22Rv1 (cell line): ENCODE data around the gene B3GAT2.
A peak's percentile ranks its signal among the peaks of the same experiment; 100 is the strongest.

Source experiments
- H3K27ac ChIP-seq: fragments of 450-650 bp; 2 replicates; pipeline ENCODE4 v1.5.1; 2017
- ZFX ChIP-seq: fragments of 450-650 bp; IDR thresholded peaks from 2 replicates; pipeline ENCODE4 v1.6.1; 2017; ENCODE audit warnings: antibody characterized with exemption, borderline replicate concordance
- TF ChIP-seq, protein P1 (sequence below): fragments of 450-650 bp; IDR thresholded peaks from 2 replicates; pipeline ENCODE4 v1.5.1; 2017; ENCODE audit warnings: mild to moderate bottlenecking

The B3GAT2 gene

DNA sequence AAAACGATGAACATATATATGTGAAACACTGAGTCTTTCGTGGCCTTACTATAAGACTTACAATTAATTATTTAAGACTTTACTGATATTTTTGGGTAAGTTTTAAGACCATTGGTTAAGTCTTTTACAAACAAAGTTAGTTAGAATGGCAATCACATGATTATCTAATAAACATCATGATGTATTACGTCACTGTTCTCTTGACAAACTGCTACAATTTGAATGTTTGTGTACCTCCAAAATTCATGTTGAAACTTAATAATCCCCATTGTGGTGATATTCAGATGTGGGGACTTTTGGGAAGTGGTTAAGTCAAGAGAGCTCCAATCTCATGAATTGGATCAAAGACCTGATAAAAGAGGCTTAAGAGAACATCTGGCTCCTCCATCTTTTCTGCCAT, 25.9 kb upstream of the B3GAT2 start:
- TF ChIP-seq, protein P1, sequence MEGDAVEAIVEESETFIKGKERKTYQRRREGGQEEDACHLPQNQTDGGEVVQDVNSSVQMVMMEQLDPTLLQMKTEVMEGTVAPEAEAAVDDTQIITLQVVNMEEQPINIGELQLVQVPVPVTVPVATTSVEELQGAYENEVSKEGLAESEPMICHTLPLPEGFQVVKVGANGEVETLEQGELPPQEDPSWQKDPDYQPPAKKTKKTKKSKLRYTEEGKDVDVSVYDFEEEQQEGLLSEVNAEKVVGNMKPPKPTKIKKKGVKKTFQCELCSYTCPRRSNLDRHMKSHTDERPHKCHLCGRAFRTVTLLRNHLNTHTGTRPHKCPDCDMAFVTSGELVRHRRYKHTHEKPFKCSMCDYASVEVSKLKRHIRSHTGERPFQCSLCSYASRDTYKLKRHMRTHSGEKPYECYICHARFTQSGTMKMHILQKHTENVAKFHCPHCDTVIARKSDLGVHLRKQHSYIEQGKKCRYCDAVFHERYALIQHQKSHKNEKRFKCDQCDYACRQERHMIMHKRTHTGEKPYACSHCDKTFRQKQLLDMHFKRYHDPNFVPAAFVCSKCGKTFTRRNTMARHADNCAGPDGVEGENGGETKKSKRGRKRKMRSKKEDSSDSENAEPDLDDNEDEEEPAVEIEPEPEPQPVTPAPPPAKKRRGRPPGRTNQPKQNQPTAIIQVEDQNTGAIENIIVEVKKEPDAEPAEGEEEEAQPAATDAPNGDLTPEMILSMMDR = no peak
- no peak for TF ChIP-seq ZFX
- H3K27ac ChIP-seq = no peak overlapping the region

DNA sequence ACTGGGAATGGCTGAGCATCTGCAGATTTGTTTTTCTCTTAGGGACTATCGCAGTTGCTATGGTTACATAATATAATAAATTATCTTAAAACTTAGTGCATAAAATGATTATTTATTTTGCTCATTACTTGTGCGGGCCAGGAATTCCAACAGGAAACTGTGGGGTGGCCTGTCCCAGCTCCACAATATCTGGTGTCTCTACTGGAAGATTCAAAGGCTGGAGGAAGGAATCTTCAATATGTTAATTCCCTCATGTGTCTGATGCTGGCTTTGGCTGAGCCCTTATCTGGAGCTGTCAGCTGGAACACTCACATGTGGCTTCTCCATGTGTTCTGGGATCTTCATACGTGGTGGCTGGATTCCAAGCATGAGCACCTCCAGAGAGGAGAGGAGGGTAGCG, 23.9 kb upstream of the B3GAT2 start:
- TF ChIP-seq, protein P1 = no peak
- no peak for TF ChIP-seq ZFX

DNA sequence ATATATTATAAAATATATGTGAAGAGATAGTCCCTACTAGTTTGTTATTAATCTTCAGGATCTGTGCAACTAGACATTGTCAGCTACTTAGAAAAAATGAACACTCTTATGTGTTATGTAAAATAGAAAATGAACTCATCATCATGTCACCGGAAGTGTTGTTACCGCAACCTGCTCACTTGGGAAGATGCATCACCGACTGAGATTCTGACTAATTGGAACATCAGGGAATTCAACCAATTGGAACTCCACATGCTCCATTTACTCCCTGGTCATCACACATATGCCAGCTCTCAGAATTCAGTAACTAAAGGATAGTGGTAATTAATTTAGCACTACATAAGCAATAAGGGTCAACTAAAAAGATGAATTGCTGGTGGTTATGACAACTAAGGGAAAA, 16.7 kb upstream of the B3GAT2 start:
- no peak for TF ChIP-seq ZFX
- TF ChIP-seq, protein P1 = no peak
- H3K27ac ChIP-seq = no peak overlapping the region

More for the DNA sequence above, 23.9 kb upstream of the B3GAT2 start:
- H3K27ac ChIP-seq = no peak overlapping the region

DNA sequence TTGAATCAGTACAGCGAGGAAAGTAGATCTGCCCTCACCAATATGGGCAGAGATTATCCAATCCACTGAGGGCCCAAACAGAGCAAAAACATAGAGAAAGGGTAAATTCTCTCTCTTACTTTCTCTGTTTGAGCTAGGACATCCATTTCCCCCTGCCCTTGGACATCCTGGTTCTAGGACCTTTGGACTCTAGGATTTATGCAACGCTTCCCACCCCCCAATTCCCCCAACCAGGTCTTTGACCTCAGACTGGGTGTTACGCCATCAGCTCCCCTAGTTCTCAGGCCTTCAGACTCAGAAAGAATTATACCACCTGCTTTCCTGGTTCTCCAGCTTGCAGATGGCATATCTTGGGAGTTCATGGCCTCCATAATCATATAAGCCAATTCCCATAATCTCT, 10.2 kb upstream of the B3GAT2 start:
- no peak overlapping the region for H3K27ac ChIP-seq
- TF ChIP-seq ZFX = no peak
- TF ChIP-seq, protein P1 = no peak

DNA sequence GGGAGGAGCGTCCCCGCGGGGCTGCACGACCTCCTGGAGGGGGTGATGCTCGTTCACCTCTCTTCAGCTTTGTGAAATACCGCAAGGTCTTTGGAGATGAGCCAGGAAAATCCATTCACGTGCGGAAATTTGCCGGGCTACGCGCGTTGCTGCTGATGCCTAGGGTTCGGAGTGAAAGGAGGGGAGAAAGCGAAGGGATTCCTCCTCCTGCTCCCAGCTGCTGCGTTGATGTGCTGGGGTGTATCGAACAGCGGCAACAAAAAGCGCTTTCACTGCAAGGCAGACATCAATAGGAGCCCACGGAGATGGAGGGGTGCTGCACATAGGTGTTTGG, 391 bp upstream of the B3GAT2 start:
- no peak for TF ChIP-seq ZFX
- TF ChIP-seq, protein P1 = no peak
- H3K27ac ChIP-seq = no peak overlapping the region

DNA sequence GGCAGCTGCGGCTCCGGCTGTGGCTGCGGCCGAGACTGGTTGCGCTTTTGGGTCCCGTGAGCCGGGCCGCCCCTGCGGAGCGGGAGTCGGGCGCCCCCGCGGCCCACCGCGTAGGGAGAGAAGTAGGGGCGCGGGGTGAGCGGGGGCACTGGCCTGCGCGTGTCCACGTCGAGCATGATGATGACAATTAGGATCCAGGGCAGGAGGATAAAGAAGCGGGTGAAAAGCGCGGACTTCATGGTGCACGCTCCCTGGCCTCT, 739 bp downstream of the B3GAT2 start:
- no peak overlapping the region for H3K27ac ChIP-seq

DNA sequence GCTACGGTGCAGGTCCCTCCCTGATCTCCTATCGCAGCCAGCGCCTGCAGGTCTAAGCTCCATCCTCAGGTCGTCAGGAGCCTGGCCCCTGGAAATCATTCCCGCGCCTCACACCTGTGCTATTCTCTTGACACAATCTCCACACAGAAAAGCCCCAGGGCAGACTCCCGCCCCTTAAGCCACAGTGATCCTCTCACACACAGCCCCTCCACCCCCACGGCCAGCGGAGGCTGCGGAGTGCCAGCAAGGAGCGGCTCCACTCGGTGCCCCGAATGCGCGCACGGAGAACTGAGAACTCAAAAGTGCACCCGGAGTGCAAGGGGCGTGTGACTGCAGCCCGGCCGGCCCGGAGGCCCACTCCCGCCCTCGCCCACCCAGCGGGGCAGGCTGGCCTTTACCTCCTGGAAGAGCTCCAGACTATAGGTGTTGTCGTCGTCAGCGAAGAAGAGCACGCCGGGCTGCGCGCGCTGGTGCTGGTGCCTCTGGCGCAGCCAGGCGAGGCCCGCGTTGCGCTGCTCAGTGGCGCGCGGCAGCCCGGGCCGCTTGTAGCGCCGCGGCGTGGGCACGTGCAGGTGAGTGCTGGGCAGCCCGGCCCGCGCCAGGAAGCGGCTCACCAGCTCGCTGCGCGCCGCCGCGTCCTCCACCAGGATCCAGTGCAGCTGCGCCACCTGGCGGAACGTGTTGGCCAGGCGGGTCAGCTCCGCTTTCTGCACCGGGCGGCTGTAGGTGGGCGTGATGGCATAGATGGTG, 1.2 kb downstream of the B3GAT2 start:
- H3K27ac ChIP-seq = no peak overlapping the region
- no peak for TF ChIP-seq ZFX
- TF ChIP-seq, protein P1 = peak; percentile 97

More for the DNA sequence above, 739 bp downstream of the B3GAT2 start:
- TF ChIP-seq, protein P1 = peak; percentile 80
- TF ChIP-seq ZFX = no peak
